Transverse colon (tissue), 4 donors: ENCODE data around the gene MCM8. TPM values are rescaled to one million over a fixed set of nuclear protein-coding genes. Genes with fewer than 3 reads are reported as not detected.

Source experiments
- DNase-seq: peaks from one replicate; pipeline ENCODE4 v3.0.0-alpha.2; 2019
- H3K27ac ChIP-seq, 4 donors: fragments of 200-600 bp; sonication (generic); 2 replicates each; pipeline ENCODE4 v1.5.1; 2016 to 2018; ENCODE audit warnings: inconsistent platforms in 4 of 4
- H3K27me3 ChIP-seq: fragments of 200-600 bp; sonication (generic); 2 replicates; pipeline ENCODE4 v1.5.1; 2017; ENCODE audit warnings: inconsistent platforms
- H3K36me3 ChIP-seq, 4 donors: fragments of 200-600 bp; sonication (generic); 2 replicates each; pipeline ENCODE4 v1.5.1; 2017 to 2019; ENCODE audit warnings: inconsistent platforms in 4 of 4
- H3K4me1 ChIP-seq, 4 donors: fragments of 200-600 bp; sonication (generic); 2 replicates each; pipeline ENCODE4 v1.5.1; 2017 to 2020; ENCODE audit warnings: inconsistent platforms in 4 of 4
- H3K4me3 ChIP-seq, 4 donors: fragments of 200-600 bp; sonication (generic); 1 replicate in 1 of 4; 2 replicates in 3 of 4; pipeline versions ENCODE4 v1.5.1 to v1.6.1; 2017 to 2019; ENCODE audit warnings: inconsistent platforms in 4 of 4
- H3K9me3 ChIP-seq, 2 donors: fragments of 200-600 bp; sonication (generic); 2 replicates each; pipeline ENCODE4 v1.5.1; 2017 to 2019; ENCODE audit warnings: inconsistent platforms in 2 of 2
- EP300 ChIP-seq: sonication (generic); formaldehyde crosslinking; IDR thresholded peaks from one replicate; pipeline ENCODE4 v1.6.1; 2017; ENCODE audit warnings: antibody characterized with exemption, low read depth
- POLR2A ChIP-seq: fragments of 450-650 bp; IDR thresholded peaks from one replicate; pipeline ENCODE4 v1.6.1; 2016; ENCODE audit warnings: antibody characterized with exemption, mild to moderate bottlenecking, moderate library complexity
- POLR2AphosphoS5 ChIP-seq, 3 donors: sonication (generic); formaldehyde crosslinking; IDR thresholded peaks; one replicate each; pipeline ENCODE4 v1.6.1; 2016; ENCODE audit warnings: antibody characterized with exemption in 3 of 3
- WGBS, 2 donors: methylation state at CpG; one replicate each; pipeline ENCODE4 v1.1.5; 2018; ENCODE audit warnings: low coverage in 1 of 2; 5-methylcytosine and 5-hydroxymethylcytosine counted together
- in situ Hi-C, 4 donors: fragments of 200-750 bp; cut with MboI; loops; one replicate each; pipeline versions ENCODE4 v1.15.0 to v1.15.1; 2017; ENCODE audit warnings: low sequenced_read_pairs in 3 of 4, low pct_ligation_motif_present in 1 of 4, low pct_unique_long_range_greater_than_20kb in 1 of 4
- intact Hi-C: fragments of 100-400 bp; cut with DNase I; formaldehyde crosslinking; loops from one replicate; pipeline ENCODE4 v1.15.1; 2023; ENCODE audit warnings: low total_unique reads
- small RNA-seq, 4 donors: library from RNA; depleted of rRNA; stranded (forward); fragments of <200 nt; gene quantifications; one replicate each; pipeline ENCODE3, GENCODE V24; 2016
- total RNA-seq, 4 donors: library from RNA; depleted of rRNA; stranded (reverse); fragments of >200 nt; gene quantifications; one replicate each; pipeline ENCODE4 v1.1.0, GENCODE V29; 2016
- TF ChIP-seq, protein P1 (sequence below), 5 experiments: fragments of 200-600 bp in 3 of 5; fragments of 450-650 bp in 2 of 5; sonication (generic) in 3 of 5; IDR thresholded peaks; 1 replicate in 2 of 5; 2 replicates in 3 of 5; pipeline ENCODE4 v1.5.1; 2016 to 2017; ENCODE audit warnings: antibody characterized with exemption in 5 of 5, inconsistent platforms in 3 of 5, mild to moderate bottlenecking in 2 of 5, moderate library complexity in 1 of 5

The MCM8 gene
- total RNA-seq, 4 donors from 2014 or later = 2.6 to 8.6 (median 4.7) TPM

GRCh38 chr20:6045566-6045965, 95.1 kb downstream of the MCM8 start:
- Histone ChIP-seq H3K4me1 (no peaks in the 10 kb centered on the region), H3K9me3 (no peaks in the 10 kb centered on the region), H3K36me3 (peaks cover 0 to 8% (median 2%) of the 10 kb centered on the region in 4 donors), H3K27me3 (peaks cover 3% of the 10 kb centered on the region), H3K4me3 (no peak overlapping the region), H3K27ac (no peak overlapping the region)
- TF ChIP-seq POLR2A (no peak), POLR2AphosphoS5 (IDR thresholded peaks at IDR 0.05) (no peak), EP300 (no peak)
- TF ChIP-seq, protein P1, sequence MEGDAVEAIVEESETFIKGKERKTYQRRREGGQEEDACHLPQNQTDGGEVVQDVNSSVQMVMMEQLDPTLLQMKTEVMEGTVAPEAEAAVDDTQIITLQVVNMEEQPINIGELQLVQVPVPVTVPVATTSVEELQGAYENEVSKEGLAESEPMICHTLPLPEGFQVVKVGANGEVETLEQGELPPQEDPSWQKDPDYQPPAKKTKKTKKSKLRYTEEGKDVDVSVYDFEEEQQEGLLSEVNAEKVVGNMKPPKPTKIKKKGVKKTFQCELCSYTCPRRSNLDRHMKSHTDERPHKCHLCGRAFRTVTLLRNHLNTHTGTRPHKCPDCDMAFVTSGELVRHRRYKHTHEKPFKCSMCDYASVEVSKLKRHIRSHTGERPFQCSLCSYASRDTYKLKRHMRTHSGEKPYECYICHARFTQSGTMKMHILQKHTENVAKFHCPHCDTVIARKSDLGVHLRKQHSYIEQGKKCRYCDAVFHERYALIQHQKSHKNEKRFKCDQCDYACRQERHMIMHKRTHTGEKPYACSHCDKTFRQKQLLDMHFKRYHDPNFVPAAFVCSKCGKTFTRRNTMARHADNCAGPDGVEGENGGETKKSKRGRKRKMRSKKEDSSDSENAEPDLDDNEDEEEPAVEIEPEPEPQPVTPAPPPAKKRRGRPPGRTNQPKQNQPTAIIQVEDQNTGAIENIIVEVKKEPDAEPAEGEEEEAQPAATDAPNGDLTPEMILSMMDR (IDR thresholded peaks at IDR 0.05) = no peak
- in situ Hi-C loops (no loop called here), intact Hi-C loops (no loop called here)
- no peak for DNase-seq

- H3K9me3 ChIP-seq = no peaks in the 10 kb centered on the region
- H3K4me1 ChIP-seq = no peaks in the 10 kb centered on the region
- no peak for DNase-seq
- peaks cover 0 to 4% (median 0%) of the 10 kb centered on the region in 4 donors for H3K36me3 ChIP-seq
- 20 to 63% methylated on average over 1 of the region's 1 CpG for WGBS, 2 donors
- peaks cover 11% of the 10 kb centered on the region for H3K27me3 ChIP-seq
- in situ Hi-C loops = no loop called here
- no peak overlapping the region for H3K4me3 ChIP-seq
- H3K27ac ChIP-seq = no peak overlapping the region
- intact Hi-C loops = no loop called here
- TF ChIP-seq POLR2A = no peak
- TF ChIP-seq POLR2AphosphoS5 (IDR thresholded peaks at IDR 0.05) = no peak
- no peak for TF ChIP-seq EP300
- TF ChIP-seq, protein P1 (IDR thresholded peaks at IDR 0.05) = no peak
These were observed 96.0 kb downstream of the MCM8 start for GRCh38 chr20:6046432-6046831.

GRCh38 chr20:6048391-6048790, 97.9 kb downstream of the MCM8 start:
- intact Hi-C loops (no loop called here), in situ Hi-C loops (no loop called here)
- no peak overlapping the region for H3K27ac ChIP-seq

More at GRCh38 chr20:6048391-6048790, 97.9 kb downstream of the MCM8 start:
- 80 to 82% methylated on average over 2 to 3 of the region's 3 CpGs for WGBS, 2 donors
- H3K36me3 ChIP-seq = no peaks in the 10 kb centered on the region
- no peak overlapping the region for H3K4me3 ChIP-seq
- H3K27me3 ChIP-seq = peaks cover 31% of the 10 kb centered on the region
- no peak for DNase-seq
- peaks cover 0 to 13% (median 9%) of the 10 kb centered on the region in 4 donors for H3K4me1 ChIP-seq
- TF ChIP-seq EP300 (no peak), POLR2AphosphoS5 (IDR thresholded peaks at IDR 0.05) (no peak), POLR2A (no peak)
- TF ChIP-seq, protein P1 (IDR thresholded peaks at IDR 0.05) = no peak
- H3K9me3 ChIP-seq = no peaks in the 10 kb centered on the region

Small RNAs within 50 kb of the gene (small RNA-seq; reads per million reads assigned to genes)
- gene RF00019 (0 reads per million in 4 donors), gene RN7SL498P (0 reads per million in 4 donors)

Other genes starting within 250 kb of the MCM8 start
- gene SHLD1, start 200.3 kb upstream of the MCM8 start, total RNA-seq = 10 to 100 TPM in 1 of 4 donors, 1 to 10 TPM in 2, not detected in 1; 3.0 to 43.8 (median 6.8) TPM
- gene CHGB, start 39.1 kb upstream of the MCM8 start, total RNA-seq = 1 to 10 TPM in 1 of 4 donors, under 1 TPM in 1, not detected in 2; 0.95 to 4.4 TPM
- 1 to 10 TPM in 3 of 4 donors, under 1 TPM in 1; 1.00 to 9.4 (median 4.3) TPM for gene TRMT6, start 119 bp upstream of the MCM8 start, total RNA-seq
- gene CRLS1, start 55.5 kb downstream of the MCM8 start, total RNA-seq = 10 to 100 TPM; 40.0 to 71.6 (median 50.6) TPM
- under 1 TPM in 1 of 4 donors, not detected in 3; 0.48 TPM for gene LRRN4, start 103.4 kb downstream of the MCM8 start, total RNA-seq
- 10 to 100 TPM; 23.2 to 31.9 (median 29.7) TPM for gene FERMT1, start 172.4 kb downstream of the MCM8 start, total RNA-seq